ENCODE measurements around the gene F12.

GRCh38 chr5:177429248-177430040 lies 20.1 kb upstream of the F12 start:
- no peak for TF ChIP-seq POLR2A (IDR thresholded peaks at IDR 0.05; ENCODE audit: borderline replicate concordance, extremely low read depth, insufficient read depth, insufficient read length)
- TF ChIP-seq CTCF (IDR thresholded peaks at IDR 0.05 in 2 of 3, conservative IDR thresholded peaks at IDR 0.05 in 1 of 3; ENCODE audit: borderline replicate concordance in 1 of 3, insufficient read depth in 1 of 3, low read depth in 2 of 3, low read length in 2 of 3) = no peak
- no peak for TF ChIP-seq POLR2AphosphoS5 (IDR thresholded peaks at IDR 0.05; ENCODE audit: low read depth, low read length)
- no peak for TF ChIP-seq ATF3 (IDR thresholded peaks at IDR 0.05)
- TF ChIP-seq CEBPB (IDR thresholded peaks at IDR 0.05; ENCODE audit: low read depth) = no peak
- no peak for TF ChIP-seq ZBTB33 (IDR thresholded peaks at IDR 0.05; ENCODE audit: extremely low read depth, insufficient replicate concordance, low read length)
- TF ChIP-seq ZFX (IDR thresholded peaks at IDR 0.05) = no peak
- TF ChIP-seq ZNF274 (IDR thresholded peaks at IDR 0.05; ENCODE audit: low read depth, low read length) = no peak
- no peak for TF ChIP-seq EZH2 (IDR thresholded peaks at IDR 0.05)
- TF ChIP-seq RAD21 (IDR thresholded peaks at IDR 0.05; ENCODE audit: low read depth) = no peak
- TF ChIP-seq MAX (IDR thresholded peaks at IDR 0.05) = no peak
- no peak for TF ChIP-seq JUND (IDR thresholded peaks at IDR 0.05)
- no peak for TF ChIP-seq EGR1 (IDR thresholded peaks at IDR 0.05; ENCODE audit: low read depth)
- no peak for TF ChIP-seq YY1 (IDR thresholded peaks at IDR 0.05; ENCODE audit: extremely low read depth, insufficient replicate concordance, low read depth, low read length)
